CMK (cell line): ENCODE results near the gene GNL2.
A peak's percentile ranks its signal among the peaks of the same experiment; 100 is the strongest.
"Not testable (repeated sequence)": the region's sequence is repeated elsewhere in the genome, so short reads cannot be mapped to it uniquely, and the experiment has no call there.

Source experiments
- DNase-seq: peaks from one replicate; pipeline ENCODE4 v3.0.0-alpha.2; 2010; ENCODE audit warnings: low read depth

The GNL2 gene

DNA sequence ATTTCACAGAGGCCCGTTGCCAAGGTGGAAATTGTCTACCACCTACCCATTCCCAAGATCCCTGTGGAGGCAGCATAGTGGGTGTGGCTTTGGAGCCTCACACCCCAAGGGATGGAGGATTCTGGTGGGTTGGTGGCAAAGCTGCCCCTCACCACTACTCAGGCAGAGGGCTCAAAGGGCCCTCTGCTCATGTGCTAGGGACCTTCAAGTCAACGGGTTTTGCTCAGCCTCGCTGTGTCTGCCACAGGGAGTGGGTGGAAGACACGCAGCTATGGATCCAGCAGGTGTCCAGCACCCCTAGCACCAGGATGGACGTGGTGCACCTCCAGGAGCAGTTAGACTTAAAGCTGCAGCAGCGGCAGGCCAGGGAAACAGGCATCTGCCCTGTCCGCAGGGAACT is 36.7 kb downstream of the GNL2 start:
- DNase-seq: no peak

DNA sequence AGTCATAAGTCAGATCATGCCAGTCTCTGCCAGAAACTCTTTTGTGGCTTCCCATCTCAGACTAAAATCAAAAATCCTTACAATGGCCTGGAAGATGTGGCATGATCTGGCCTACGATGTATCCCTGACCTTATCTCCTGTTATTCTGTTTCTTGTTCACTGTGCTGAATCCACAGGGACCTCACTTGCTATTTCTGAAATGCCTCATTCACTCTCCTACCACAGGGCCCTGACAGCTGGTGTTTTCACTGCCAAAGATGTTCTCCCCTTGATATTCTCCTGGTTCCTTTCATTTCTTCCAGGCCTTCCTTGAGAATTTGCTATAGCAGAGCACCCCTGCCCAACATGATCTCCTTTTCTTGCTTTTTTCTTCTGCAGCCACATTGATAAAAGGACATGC is 37.3 kb downstream of the GNL2 start:
- no peak for DNase-seq

DNA sequence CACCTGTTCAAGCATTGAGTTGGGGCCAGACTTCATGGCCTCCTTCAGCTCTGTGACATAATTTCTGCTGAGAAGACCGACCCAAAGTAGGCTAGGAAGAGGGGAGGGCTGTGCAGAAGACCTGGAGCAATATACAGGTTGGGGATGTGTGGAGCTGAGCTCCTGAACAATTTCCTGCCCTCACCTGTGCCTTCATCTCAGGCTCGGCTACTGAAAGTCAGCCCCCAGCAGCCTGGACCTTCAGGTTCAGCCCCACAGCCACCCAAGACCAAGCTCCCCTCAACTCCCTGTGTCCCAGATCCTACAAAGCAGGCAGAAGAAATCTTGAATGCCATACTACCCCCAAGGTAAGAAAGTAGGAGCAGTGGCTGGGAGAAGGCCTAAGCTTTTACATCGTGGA is 38.3 kb downstream of the GNL2 start:
- DNase-seq: no peak

DNA sequence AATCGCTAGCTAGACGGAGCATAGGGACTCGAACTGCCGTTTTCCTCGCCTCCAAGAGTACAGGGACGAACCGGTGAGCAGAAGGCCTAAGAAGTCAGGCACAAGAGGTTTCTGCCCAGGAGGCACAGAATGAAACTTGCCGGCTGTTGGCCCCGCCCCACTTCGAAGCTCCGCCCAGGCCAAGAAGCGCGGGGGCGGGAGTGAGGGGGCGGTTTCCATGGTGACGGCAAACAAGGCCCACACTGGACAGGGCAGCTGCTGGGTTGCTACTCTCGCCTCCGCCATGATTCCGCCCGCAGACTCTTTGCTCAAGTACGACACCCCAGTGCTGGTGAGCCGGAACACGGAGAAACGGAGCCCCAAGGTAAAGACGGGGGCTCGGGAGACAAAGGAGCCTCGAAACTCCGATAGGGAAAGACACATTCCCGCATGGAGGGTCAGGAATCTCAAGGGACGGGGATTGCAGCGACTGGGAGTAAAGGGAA is 39.0 kb downstream of the GNL2 start, which contains the start of gene DNALI1:
TSS of gene DNALI1 (plus strand) at position 229 of the 485 bp plus-strand sequence. CDS start at position 284, 55 bp downstream.
- no peak for DNase-seq

DNA sequence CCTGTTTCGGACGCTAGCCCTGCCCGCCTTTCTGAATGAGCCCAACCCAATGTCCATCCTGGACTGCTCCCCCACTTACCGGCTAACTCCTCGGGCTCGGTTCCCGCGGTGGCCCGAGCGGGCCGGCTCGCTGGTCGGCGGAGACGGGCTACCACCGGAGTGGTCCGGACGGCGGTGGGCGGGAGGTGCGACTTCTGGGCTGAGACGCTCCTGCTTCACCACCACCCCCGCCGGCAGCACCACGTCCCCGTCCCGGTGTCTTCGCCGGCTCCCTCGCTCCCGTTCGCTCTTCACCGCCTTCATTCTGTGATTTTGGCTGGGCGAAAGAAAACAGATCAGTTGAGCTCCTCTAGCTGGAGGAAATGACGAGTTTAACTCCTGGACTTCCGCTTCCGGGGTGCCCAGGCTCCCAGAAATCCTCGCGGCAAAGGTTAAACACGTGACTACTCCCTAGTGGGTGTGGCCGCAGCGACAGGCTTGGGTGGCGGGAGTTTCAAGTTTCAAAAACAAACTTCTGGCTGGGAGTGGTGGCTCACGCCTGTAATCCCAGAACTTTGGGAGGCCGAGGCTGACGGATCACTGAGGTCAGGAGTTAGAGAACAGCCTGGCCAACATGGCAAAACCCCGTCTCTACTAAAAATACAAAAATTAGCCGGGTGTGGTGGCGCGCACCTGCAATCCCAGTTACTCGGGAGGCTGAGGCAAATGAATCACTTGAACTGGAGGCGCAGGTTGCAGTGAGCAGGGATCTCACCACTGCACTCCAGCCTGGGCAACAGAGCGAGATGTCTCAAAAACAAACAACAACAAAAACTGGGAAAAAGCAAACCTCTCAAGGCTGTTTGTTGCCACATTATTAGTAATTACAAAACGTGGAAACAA is 41.6 kb downstream of the GNL2 start, which contains the start of gene SNIP1:
TSS of gene SNIP1 (minus strand) at position 367 of the 882 bp plus-strand sequence. CDS start at position 303, 64 bp downstream.
- peak; percentile 70 for DNase-seq

DNA sequence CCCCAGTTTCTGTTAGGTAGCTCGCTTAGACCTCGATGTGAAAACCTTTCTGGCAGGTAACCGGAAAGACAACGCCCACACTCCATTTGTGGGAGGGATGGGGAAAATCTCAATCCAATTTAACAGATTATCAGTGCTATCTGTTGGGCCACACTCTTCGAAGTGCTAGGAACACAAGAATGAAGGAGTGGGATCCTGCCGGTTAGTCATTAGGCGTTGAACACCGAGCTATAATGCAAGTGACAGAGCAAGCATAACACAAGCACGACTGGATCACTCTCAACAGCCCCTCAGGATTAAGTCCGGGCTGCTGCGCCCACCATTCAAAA is 42.2 kb downstream of the GNL2 start:
- no peak for DNase-seq

DNA sequence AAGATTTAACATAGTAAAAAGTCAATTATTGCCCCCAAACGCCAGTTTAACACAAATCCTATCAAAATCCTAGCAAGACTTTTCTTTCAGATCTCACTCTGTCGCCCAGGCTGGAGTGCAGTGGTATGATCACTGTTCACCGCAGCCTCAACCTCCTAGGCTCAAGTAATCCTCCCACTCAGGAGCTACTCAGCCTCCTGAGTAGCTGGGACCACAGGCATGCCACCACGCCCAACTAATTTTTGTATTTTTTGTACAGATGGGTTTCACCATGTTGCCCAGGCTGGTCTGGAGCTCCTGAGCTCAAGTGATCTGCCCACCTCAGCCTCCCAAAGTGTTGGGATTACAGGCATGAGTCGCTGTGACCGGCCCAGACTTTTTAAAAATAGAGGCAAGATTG is 46.4 kb downstream of the GNL2 start:
- DNase-seq: no peak

DNA sequence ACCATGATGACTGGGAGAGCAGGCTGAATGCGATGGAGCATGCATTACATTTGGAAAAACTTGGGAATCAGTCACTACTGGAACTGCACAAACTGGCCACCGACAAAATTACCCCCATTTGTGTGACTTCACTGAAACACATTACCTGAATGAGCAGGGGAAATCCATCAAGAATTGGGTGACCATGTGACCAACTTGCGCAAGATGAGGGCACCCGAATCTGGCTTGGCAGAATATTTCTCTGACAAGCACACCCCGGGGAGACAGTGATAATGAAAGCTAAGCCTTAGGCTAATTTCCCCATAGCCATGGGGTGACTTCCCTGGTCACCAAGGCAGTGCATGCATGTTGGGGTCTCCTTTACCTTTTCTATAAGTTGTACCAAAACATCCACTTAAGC is 50.7 kb downstream of the GNL2 start:
- DNase-seq: no peak

DNA sequence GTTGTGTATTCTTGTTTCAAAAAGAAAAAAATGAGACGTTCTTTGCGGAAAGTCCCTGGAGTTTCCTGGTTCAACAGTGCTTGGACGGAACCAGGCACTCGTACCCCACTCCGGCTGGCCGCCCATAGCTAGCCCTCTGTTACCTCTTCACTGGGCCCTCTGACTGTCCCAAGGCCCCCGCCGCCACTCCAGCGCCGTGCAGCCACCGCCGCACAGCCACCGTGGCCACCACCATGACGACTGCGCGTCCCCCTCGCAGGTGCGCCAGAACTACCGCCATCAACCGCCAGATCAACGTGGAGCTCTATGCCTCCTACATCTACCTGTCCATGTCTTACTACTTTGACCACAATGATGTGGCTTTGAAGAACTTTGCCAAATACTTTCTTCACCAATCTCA is 51.2 kb downstream of the GNL2 start:
- DNase-seq: no peak

DNA sequence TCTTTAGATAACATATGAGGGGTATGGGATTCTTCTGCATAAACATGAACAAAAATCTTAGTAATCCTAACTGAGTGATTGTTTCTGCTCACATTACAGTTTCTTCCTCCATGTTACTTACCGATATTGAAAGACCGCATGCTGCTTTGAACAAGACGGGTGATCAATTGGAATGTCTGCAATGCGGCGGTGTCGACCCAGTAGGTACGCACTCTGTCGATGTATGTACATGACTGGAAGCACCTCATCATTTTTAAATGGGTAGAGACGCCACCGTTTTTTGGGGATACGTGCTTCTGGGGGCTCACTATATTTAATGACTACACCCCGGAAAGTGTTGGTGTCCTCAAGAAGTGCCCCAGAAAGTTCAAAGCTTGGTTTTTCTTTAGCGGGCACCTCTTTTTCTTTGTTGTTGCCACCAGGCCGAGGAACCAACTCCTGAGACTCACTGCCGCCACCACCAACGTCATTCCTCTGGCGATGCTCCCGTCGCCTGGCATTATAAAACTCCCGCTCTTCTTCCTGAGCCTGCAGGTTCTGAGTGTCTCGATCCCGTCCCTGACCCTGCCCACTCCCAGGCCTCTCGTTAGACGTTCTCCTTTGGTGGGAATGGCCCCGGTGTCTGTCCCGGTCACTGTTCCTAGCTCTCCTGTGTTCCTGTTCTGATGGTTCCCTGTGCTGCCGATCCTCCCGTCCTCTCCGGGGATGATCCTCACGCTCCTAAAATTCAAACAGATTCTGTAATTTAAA is 55.5 kb downstream of the GNL2 start:
- no peak for DNase-seq

DNA sequence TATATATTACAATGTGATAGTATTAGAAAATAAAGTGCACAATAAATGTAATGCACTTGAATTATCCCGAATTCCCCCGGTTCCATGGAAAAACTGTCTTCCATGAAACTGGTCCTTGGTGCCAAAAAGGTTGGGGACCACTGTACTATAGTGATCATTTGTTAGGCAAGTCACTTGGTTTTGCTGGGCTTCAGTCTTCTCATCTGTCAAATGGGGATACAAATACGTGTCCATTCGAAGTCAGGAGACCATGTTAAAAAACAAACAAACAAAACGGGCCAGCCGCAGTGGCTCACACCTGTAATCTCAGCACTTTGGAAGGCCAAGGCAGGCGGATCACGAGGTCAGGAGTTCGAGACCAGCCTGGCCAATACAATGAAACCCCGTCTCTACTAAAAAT is 56.6 kb downstream of the GNL2 start:
- DNase-seq: not testable (repeated sequence)

DNA sequence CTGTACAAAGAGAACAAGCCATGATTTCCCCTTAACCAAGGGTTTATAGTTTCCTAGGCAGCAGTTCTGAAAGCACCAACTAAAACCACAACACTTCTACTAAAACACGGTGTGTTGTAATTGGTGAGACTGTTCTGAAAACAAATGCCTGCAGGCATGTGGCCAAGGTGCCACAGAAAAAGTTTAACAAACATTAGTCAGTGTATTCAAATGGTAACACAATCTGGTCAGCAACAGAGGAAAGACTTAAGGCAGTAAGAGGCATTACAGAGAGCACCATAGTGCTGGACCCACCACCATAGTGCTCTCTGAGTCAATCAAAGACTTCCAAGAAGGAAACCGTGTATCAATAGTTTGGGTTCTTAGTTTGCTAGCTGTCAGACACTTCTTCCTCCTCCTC is 58.4 kb downstream of the GNL2 start:
- no peak for DNase-seq

DNA sequence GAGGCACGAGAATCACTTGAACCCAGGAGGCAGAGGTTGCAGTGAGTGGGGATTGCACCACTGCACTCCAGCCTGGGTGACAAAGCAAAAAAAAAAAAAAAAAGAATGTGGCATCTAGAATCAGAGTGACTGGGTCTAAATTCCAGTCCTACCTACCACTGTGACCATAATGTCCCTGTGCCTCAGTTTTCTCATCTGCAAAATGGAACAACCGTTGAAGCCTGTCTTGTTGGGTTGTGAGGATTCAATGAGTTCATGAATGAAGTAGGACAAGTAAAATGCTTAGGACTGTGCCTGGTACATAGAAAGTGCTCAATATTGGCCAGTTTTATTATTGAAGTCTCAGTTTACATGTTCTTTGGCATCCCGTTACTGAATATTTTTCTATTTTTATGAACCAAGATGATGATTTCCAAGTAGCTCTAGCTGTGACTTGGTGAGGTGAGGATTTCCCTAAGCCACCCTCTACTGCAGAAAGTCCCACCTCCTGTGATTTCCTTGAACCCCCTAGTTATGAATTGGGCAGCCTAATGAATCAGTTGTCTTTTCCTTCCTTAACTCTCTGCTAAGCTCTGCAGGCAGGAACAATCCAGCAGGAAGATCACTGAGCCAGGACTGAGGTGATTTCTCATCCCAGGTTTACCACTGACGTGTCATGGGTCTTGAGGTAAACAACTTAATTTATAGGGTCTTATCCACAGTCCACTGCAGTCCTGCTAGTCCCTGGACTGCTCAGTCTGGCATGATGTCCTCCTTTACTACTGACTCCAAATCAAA is 62.2 kb downstream of the GNL2 start:
- no peak for DNase-seq

DNA sequence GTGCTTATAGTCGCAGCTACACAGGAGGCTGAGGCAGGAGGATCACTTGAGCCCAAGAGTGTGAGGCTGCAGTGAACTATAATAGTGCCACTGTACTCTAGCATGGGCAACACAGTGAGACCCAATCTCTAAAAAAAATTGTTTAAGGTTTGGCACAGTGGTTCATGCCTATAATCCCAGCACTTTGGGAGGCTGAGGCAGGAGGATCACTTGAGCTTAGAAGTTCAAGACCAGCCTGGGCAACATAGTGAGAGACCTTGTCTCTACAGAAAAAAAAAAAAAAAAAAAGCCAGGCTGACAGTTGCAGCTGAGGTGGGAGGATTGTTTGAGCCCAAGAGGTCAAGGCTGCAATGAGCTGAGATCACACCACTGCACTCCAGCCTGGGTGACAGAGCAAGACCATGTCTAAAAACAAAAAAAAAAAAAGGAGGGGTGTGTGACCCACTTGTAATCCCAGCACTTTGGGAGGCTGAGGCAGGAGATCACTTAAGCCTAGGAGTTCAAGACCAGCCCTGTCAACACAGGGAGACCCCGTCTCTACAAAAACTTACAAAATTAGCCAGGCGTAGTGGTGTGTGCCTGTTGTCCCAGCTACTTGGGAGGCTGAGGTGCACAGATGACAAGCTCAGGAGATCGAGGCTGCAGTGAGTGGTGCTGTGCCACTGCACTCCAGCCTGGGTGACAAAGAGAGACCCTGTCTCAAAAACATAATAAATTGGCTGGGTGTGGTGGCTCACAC is 63.1 kb downstream of the GNL2 start:
- not testable (repeated sequence) for DNase-seq

DNA sequence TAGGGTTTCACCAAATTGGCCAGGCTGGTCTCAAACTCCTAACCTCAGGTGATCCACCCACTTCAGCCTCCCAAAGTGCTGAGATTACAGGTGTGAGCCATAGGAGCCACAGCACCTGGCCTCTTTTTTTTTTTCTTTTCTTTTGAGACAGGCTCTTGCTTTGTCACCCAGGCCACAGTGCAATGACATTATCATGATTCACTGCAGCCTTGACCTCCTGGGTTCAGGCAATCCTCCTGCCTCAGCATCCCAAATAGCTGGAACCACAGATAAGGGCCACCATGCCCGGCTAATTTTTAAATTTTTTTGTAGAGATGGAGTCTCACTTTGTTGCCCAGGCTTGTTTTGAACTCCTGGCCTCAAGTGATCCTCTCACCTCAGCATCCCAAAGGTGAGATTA is 65.8 kb downstream of the GNL2 start:
- DNase-seq: not testable (repeated sequence)

DNA sequence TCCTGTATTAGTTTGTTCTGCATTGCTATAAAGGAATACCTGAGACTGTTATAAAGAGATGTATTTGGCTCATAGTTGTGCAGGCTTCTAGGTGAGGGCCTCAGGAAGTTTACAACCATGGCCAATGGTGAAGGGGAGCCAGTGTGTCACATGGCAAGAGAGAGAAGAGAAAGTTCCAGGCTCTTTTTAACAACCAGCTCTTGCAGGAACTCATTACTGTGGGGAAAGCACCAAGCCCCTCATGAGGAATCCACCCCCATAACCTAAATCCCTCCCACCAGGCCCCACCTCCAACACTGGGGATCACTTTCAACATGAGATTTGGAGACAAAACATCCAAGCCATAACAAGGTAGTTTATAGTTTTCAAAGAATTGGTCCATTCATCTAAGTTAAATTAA is 76.1 kb downstream of the GNL2 start:
- DNase-seq: no peak

DNA sequence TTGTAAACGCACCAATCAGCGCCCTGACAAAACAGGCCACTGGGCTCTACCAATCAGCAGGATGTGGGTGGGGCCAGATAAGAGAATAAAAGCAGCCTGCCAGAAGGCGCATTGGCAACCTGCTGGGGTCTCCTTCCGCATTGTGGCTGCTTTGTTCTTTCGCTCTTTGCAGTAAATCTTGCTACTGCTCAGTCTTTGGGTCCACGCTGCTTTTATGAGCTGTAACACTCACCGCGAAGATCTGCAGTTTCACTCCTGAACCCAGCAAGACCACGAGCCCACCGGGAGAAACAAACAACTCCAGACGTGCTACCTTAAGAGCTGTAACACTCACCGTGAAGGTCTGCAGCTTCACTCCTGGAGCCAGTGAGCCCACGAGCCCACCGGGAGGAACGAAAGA is 76.8 kb downstream of the GNL2 start:
- DNase-seq: not testable (repeated sequence)

DNA sequence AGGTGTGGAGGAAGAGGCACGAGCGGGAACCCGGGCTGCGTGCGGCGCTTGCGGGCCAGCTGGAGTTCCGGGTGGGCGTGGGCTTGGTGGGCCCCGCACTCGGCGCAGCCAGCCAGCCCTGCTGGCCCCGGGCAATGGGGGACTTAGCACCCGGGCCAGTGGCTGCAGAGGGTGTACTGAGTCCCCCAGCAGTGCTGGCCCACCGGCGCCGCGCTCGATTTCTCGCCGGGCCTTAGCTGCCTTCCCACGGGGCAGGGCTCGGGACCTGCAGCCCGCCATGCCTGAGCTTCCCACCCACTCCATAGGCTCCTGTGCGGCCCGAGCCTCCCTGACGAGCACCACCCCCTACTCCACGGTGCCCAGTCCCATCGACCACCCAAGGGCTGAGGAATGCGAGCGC is 77.5 kb downstream of the GNL2 start:
- not testable (repeated sequence) for DNase-seq

DNA sequence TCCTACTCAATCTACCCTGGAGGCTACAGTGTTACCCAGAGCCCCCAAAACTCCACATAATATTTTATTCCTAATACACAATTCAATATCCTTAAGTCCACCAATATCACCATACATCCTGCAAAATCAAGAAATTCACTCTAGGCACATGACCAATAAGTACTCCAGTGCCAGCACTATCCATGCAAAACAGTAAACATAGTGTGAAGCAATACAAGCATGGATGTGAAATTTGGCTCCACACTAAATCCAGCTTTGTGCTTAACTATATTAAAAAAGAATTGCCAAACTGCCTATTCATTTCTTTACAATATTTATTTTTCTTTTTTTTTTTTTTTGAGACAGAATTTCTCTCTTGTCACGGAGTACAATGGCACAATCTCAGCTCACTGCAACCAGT is 78.2 kb downstream of the GNL2 start:
- DNase-seq: no peak
